Cardiac fibroblast (primary cell): ENCODE results near the gene CFAP46.
"Not testable (repeated sequence)": the region's sequence is repeated elsewhere in the genome, so short reads cannot be mapped to it uniquely, and the experiment has no call there.

Experiments used
- DNase-seq, 2 donors: peaks; one replicate each; pipeline versions ENCODE4 v3.0.0 to v3.0.0-alpha.2; 2010; ENCODE audit warnings: low read depth in 2 of 2
- H3K4me3 ChIP-seq, 2 donors: replicated peaks in 1 of 2; 1 replicate in 1 of 2; 2 replicates in 1 of 2; pipeline ENCODE4 v1.5.1; 2011; ENCODE audit warnings: low read depth in 2 of 2, low read length in 2 of 2, mild to moderate bottlenecking in 2 of 2, moderate library complexity in 1 of 2
- TF ChIP-seq, protein P1 (sequence below): IDR thresholded peaks from one replicate; pipeline ENCODE4 v1.5.1; 2011; ENCODE audit warnings: low read depth, mild to moderate bottlenecking, low read length, inconsistent platforms

CFAP46 gene

DNA sequence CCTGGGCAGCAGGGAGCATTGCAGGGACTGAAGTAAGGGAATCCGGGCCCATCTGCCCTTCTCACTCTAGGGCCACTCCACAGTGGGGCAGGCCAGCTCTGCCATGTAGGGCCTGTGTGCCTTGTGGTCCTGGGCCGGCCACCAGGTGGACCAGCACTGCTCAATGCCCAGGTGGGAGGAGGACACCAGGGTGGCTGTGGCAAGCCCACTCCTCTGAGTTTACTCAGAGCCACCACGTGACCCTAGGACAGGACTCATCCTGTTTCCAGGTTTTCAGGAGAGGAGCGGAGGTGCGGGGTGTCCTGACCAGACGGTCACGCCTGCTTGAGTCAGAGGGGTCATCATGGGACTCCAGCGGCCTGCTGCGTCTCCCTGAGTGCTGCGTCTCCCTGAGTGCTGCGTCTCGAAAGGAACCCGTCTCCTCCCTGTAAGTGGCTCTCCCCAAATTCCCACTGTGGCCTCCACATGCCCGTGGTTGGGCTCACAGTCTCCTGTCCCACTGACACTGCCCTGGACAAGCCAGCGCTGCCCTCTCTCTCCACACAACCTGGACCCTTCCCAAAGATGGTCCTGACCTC is 2.9 kb downstream of the CFAP46 start:
- TF ChIP-seq, protein P1, sequence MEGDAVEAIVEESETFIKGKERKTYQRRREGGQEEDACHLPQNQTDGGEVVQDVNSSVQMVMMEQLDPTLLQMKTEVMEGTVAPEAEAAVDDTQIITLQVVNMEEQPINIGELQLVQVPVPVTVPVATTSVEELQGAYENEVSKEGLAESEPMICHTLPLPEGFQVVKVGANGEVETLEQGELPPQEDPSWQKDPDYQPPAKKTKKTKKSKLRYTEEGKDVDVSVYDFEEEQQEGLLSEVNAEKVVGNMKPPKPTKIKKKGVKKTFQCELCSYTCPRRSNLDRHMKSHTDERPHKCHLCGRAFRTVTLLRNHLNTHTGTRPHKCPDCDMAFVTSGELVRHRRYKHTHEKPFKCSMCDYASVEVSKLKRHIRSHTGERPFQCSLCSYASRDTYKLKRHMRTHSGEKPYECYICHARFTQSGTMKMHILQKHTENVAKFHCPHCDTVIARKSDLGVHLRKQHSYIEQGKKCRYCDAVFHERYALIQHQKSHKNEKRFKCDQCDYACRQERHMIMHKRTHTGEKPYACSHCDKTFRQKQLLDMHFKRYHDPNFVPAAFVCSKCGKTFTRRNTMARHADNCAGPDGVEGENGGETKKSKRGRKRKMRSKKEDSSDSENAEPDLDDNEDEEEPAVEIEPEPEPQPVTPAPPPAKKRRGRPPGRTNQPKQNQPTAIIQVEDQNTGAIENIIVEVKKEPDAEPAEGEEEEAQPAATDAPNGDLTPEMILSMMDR, result no peak
- no peak overlapping the region for H3K4me3 ChIP-seq
- DNase-seq, result no peak

DNA sequence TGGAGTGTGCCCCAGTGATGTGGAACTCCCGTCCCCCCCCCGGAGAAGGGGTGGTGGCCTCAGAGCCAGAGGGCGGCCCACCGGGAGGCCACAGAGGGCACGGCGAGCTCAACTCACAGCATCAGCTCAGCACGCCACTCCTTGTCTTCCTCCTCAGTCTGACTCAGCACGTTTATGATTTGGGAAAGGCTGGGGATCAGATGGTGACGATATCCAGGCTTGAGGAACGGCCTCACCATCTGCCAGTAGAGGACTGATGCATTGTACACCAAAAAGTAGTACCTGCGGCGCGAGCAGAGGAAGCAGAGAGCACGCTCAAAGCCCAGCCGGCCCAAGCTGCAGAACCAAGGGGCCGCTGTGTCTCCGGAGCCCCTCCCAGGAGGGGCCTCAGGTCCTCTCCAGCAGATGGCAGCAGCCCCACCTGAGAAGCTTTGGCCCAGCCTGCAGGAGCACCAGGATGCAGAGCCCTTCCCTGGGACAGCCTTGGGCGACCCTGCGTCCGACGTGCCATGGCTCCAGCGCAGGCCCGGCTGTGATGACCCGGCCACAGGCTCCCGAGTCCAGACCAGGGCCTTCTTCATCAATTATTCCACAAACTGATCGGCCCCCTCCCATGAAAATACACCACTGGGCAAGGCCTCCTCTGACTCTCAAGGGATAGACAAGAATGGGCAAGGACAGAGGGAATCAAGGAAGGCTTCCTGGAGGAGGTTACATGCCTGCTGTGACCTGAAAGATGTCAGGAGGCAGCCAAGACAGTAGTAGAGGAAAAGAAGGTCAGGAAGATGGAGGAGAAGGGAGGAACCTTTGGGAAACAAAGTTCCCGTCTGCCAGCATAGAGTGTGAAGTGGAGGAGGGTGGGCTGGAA is 3.7 kb downstream of the CFAP46 start:
- no peak overlapping the region for H3K4me3 ChIP-seq
- DNase-seq, result peak in 1 of 2 donors; percentile 20
- TF ChIP-seq, protein P1, result peak; percentile 40

DNA sequence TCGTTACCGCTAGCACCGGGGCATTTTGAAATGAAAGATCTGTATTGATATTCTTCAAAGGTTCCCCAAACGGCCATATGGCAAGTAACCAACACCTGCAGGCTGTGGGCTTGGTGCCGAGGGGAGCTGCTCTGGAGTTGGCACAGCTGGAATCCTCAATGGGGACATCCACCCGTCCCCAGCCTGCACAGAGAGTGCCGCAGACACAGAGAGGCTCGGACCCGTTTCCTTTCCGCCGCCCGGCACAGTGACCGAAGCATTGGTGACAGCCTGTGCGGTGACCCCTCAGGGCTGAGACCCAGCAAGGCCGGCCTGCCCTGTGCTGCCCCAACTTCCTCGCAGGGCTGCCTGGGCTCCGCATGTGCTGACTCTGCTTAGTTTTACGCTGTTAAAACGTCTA is 4.5 kb downstream of the CFAP46 start:
- H3K4me3 ChIP-seq, result no peak overlapping the region
- TF ChIP-seq, protein P1, result no peak

DNA sequence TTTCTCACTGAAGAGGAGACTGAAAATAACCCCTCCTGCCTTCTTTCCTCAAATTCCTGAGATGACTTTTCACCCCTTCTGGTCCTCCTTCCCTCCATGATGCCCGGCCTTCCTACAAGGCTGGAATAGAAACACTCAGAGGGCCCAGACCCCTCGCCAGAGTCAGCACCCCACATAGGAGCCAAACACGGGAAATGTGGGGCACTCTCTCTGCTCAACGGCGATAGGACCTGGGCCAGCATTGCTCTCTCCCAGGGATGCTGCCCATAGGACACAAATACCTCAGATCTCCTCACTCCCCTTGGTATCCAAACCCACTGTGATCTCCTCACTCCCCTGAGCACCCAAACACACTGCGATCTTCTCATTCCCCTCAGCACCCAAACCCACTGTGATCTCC is 7.4 kb downstream of the CFAP46 start:
- DNase-seq, result no peak
- TF ChIP-seq, protein P1, result no peak
- H3K4me3 ChIP-seq, result no peak overlapping the region

More for the DNA sequence above, 4.5 kb downstream of the CFAP46 start:
- DNase-seq, result no peak

DNA sequence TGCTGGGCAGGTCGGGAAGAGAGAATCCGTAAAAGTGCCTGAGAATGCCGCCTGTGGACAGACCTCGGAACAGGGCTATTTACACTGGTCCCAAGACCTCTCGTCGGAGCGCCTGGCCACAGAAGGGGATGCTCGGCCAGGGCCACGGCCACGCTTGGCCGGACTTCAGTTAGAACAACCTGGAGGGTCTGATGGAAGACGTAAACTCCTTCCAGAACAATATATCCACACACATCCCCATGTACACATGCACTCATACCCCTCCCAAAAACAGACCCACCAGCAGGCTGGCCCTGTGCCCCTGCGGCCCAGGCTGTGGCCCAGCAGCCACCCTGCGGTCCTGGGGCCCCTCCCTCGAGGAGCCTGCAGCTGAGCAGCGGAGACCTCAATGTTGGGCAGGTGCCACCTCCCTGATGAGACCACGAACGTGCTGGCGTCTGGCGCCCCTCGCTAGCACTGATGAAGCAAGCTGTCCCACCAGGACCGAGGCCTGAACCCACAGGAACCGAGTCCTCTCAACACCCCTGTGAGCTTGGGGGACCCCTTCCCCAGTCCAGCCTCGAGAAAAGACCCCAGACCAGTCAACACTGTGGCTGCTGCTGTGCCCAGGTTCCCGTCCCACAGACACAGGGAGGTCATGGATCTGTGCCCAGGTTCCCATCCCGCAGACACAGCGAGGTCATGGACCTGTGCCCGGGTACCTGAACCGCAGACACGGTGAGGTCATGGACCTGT is 8.9 kb downstream of the CFAP46 start:
- TF ChIP-seq, protein P1, result no peak
- H3K4me3 ChIP-seq, result no peak overlapping the region
- DNase-seq, result no peak

DNA sequence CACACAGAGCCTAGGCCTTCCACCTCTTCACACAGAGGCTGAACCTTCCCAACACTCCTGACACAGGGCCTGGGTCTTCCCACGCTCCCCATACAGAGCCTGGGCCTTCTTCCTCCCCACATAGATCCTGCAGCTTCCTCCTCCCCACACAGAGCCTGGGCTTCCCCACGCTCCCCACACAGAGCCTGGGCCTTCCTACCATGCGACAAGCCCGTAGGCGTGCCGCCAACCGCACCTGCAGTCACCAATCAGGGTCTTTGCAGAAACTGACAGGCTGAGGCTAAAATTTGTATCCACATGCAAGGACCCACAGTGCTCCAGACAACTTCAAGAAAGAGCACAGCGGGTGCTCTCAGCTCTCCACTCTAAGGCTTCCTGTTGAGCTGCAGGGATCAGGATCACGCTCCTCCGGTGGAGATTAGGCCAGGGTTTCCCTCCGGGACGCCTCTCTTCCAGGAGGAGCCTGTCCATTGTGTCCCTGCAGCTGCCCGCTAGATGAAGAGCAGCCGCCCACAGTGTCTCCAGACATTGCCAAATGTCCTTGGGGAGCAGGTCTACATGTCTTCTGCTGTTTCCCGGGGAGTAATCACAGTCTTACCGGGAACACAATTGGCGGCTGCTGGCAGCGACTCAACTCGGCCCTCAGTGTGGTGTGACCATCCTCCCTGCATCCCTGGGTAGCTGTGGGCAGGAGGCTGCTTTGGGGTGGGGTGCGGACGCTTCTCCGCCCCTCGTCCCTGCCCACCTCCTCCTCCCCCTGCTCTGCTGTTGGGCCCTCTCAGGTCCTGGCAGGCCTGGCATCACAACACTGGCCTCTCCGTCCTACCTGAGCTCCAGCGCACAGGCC is 9.7 kb downstream of the CFAP46 start:
- no peak overlapping the region for H3K4me3 ChIP-seq
- DNase-seq, result no peak
- TF ChIP-seq, protein P1, result no peak

DNA sequence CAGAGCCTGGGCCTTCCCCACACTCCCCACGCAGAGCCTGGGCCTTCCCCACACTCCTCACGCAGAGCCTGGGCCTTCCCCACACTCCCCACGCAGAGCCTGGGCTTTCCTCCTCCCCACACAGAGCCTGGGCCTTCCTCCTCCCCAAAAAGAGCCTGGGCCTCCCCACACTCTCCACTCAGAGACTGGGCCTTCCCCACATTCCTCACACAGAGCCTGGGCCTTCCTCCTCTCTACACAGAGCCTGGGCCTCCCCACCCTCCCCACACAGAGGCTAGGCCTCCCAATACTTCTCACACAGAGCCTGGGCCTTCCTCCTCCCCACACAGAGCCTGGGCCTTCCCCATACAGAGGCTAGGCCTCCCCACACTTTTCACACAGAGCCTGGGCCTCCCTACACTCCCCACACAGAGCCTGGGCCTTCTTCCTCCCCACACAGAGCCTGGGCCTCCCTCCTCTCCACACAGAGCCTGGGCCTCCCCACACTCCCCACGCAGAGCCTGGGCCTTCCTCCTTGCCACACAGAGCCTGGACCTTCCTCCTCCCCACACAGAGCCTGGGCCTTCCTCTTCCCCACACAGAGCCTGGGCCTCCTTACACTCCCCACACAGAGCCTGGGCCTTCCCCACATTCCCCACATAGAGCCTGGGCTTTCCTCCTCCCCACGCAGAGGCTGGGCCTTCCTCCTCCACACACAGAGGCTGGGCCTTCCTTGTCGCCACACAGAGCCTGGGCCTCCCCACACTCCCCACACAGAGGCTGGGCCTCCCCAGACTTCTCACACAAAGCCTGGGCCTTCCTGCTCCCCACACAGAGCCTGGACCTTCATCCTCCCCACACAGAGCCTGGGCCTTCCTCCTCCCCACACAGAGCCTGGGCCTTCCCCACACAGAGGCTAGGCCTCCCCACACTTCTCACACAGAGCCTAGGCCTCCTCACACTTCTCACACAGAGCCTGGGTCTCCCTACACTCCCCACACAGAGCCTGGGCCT is 10.8 kb downstream of the CFAP46 start:
- not testable (repeated sequence) for DNase-seq

DNA sequence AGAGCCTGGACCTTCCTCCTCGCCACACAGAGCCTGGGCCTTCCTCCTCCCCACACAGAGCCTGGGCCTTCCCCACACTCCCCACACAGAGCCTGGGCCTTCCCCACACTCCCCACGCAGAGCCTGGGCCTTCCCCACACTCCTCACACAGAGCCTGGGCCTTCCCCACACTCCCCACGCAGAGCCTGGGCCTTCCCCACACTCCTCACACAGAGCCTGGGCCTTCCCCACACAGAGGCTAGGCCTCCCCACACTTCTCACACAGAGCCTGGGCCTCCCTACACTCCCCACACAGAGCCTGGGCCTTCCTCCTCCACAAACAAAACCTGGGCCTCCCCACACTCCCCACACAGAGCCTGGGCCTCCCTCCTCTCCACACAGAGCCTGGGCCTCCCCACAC is 11.7 kb downstream of the CFAP46 start:
- DNase-seq, H3K4me3 ChIP-seq: not testable (repeated sequence)

More for the DNA sequence above, 10.8 kb downstream of the CFAP46 start:
- not testable (repeated sequence) for H3K4me3 ChIP-seq
